ENCODE measurements around the gene HNRNPR.

Gene HNRNPR

DNA sequence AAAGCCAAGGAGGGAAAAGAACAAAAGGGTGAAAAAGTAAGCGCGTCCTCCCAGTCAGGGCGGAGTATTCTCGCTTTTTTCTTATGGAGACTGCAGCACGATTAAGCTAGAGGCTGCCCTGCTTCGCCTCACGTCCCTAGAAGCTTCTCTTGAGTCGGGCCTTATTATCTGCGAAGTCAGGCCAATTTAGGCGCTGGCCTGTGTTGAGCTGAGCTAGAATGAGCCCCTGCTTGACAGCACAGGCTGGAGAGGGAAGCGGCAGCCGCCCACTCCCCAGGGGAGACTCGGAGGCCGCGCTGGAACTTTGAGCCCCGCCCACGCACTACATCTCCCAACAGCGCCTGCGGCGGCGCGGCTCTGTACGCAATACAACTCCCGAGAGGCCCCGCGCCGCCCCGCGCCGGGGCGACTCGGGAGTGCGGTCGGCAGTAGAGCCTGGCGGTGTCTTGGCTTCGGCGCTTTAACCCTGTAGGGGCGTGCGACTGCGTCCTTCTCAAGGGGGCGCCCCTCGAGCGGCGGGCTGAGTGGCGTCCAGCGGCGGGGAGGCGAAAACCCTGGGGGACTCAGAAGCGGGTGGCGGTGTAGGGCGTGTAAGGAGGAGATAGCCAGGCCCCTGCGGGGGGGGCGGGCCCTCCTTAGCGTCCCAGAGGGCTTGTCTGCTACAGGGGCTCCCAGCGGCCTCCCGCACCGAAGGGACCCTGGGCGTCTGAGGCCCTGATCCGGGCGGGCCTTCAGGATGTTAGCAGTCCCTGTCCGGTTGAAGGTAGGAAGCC, 24.7 kb upstream of the HNRNPR start:
- peak; percentile 72 for DNase-seq

GRCh38 chr1:23367791-23368561, 23.9 kb upstream of the HNRNPR start:
- DNase-seq: peak; percentile 96

GRCh38 chr1:23367451-23367790, 23.3 kb upstream of the HNRNPR start:
- no peak for DNase-seq

GRCh38 chr1:23366598-23366997, 22.5 kb upstream of the HNRNPR start:
- DNase-seq: no peak

- DNase-seq: no peak
Observed at GRCh38 chr1:23366146-23366545, 22.1 kb upstream of the HNRNPR start.

DNA sequence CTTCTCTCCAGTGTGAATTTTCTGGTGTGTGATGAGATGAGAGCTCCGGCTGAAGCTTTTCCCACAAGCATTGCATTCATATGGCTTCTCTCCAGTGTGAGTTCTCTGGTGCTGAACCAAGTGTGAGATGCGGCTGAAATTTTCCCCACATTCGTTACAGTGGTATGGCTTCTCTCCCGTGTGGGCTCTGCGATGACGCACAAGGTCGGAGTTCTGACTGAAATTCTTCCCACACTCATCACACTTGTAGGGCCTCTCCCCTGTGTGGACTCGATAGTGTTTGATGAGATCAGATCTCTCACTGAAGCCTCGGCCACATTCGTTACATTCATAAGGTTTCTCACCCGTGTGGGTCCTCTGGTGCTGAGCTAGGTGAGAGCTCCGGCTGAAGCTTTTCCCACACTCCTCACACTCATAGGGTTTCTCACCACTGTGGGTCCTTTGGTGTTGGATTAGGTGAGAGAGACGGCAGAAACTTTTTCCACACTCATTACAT, 18.2 kb upstream of the HNRNPR start:
- no peak for DNase-seq

GRCh38 chr1:23358310-23358875, 14.3 kb upstream of the HNRNPR start:
- no peak for DNase-seq

DNA sequence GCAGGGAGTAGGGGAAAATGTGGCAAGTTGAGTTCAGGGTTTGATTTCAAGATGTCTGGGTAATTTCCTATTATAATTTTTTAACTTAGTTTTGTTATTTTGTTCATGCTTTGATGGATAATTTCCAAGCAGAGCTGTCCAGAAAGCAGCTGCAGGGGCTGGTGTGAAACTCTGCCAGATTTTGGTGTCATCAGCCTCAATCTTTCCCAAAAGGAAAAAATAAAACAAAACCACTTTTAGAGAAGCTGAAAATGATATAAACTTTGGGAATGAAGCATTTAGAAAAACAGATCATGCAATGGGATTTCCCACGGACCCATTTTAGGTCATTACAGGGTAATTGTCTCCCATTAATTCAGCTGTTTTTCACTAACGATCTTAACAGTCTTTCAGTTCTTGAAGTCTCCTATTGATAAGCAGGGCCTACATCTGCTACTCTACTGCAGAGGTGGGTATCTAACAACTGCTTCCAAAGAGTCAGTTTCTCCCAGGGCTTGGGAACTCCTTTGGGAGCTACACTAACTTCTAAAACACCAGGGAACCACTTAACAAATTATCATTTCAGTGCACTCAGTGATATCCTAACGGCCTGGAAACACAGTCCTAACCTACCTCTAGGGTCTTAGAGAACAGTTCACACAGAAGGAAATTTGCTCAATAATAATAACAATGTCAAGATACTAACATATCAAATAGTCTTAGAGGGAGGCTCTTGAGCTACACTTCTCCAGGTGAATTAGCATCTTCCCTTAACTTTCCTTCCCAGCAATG, 13.2 kb upstream of the HNRNPR start:
- DNase-seq: no peak

GRCh38 chr1:23356471-23357137, 12.5 kb upstream of the HNRNPR start:
- no peak for DNase-seq

GRCh38 chr1:23354245-23354644, 10.2 kb upstream of the HNRNPR start:
- no peak for DNase-seq

- no peak for DNase-seq
Observed at GRCh38 chr1:23352096-23352695, 8.1 kb upstream of the HNRNPR start.

DNA sequence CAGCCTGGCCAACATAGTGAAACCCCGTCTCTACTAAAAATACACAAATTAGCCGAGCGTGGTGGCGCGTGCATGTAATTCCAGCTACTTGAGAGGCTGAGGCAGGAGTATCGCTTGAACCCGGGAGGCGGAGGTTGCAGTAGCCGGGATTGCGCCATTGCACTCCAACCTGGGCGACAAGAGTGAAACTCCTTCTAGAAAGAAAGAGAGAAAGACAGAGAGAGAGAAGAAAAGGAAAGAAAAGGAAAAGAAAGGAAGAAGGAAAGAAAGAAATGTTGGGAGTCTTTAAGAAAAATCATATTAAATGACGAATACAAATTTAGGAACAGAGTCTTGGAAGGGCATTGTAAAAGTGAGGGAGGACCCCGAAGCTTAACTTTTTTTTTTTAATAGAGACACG, 1.8 kb upstream of the HNRNPR start:
- no peak for DNase-seq

DNA sequence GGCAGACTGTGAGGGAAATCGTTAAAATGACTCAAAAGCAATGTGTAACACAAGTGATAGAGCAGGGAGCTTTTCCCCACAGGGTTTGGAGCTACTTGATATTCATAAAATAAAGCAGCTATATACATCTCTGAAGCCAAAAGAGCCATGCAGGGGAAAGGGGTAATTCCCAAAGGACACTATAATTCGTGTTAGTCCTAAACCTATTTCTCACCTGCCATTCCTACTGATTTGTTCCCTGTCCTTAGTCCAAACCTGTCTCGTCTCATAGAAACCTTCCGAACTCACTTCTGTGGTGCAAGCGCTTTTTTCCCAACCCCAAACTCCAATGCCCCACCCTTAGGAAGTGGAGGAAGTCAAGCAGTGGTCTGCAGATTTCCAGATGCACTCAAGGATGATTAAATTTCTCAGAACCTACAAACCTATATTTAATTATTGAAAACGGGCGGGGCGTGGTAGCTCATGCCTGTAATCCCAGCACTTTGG, 946 bp upstream of the HNRNPR start:
- DNase-seq: peak; percentile 12

DNA sequence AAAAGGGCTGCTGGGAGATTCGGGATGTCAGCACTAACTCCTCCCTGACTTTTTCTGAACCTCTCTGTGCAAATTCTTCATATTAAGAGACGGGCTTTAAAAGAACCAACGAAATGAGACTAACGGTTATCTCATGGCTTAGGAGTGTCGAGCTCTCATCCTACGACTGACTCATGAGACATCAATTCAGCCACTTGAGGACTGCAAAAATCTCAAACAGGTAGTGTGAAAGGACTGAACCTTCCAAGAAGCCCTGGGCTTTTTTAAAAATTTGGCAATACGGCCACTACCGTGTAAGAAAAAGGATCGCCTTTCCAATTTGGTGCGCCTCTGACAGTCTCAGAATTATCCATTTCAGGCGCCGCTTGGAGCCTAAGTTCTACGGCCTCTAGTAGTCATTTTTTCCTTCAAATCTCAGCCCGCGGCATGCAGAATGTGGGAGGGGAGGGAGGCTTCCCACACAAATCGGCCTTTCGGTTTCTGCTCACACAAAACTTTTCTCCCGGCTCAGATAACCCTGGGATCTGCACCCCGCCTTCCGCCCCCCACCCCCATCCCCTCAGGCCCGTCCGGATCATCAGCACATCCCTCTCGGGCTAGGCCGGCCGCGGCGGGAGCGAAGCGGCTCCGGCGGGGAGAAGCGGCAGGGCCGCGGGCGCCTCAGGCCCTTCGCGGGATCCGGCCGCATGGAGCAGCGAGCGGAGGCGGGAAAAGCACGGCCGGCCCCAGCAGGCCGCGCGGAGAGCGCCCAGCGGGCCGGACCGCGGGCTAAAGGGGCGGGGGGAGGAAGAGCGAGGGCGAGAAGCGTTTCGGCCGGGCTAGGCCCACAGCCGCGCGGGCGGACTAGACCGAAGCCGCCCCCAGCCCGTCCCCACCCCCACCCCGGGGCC, 618 bp downstream of the HNRNPR start:
- no peak for DNase-seq

- no peak for DNase-seq
Observed at GRCh38 chr1:23341931-23342692, 2.0 kb downstream of the HNRNPR start.

DNA sequence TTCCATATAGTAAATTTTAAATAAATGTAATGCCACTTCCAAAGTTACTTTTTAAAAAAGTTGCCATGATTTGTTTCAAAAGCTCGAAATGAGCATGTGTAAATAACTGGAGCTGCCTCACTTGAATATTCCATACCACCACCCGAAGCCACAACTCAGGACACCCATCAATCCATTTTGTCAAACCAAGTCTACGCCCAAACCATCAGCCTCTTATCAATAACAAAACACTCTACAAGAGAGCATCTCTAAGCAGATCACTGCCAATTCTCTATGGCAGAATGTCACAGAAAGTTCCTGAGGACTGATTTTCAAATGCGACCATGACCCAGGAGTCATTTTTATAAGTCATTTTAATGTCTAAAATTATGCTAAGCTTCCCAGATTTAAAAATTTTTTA, 4.5 kb downstream of the HNRNPR start:
- no peak for DNase-seq

DNA sequence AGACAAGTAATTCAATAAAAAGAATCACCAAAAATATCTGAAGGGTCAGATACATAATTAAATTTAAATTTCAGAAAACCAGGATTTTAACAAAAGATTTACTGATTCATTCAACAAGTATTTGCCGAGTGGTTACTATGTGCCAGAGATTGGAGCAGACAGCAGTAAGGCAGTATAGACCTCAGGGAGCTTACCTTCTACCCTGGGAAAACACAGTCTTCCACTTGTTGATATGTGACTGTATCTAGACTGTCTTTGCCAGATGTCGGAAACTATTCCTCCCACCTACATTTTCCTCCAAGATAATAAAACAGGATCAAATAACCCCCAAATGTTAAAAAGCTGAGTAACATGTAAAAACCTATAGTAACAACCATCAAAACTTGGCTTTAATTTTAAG, 6.2 kb downstream of the HNRNPR start:
- DNase-seq: no peak

DNA sequence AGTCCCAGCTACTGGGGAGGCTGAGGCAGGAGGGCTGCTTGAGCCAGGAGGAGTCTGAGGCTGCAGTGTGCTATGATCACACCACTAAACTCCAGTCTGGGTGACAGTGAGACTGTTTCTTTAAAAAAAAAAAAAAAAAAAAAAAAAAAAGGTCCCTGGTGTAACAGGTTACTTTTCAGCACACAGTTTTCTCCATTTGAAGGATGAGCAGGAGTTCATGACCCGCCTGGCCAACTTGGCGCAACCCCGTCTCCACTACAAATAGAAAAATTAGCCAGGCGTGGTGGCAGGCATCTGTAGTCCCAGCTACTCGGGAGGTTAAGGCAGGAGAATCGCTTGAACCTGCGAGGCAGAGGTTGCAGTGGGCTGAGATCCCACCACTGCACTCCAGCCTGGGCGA, 12.4 kb downstream of the HNRNPR start:
- DNase-seq: no peak

- no peak for DNase-seq
Observed at GRCh38 chr1:23330846-23331245, 13.2 kb downstream of the HNRNPR start.

GRCh38 chr1:23325393-23325792, 18.7 kb downstream of the HNRNPR start:
- no peak for DNase-seq

Measured in DMS153 (cell line).